Endothelial cell (in vitro differentiated cells): ENCODE data around the gene NHP2. TPM values are rescaled to one million over a fixed set of nuclear protein-coding genes. Genes with fewer than 3 reads are reported as not detected.
"Not testable (repeated sequence)": the region's sequence is repeated elsewhere in the genome, so short reads cannot be mapped to it uniquely, and the experiment has no call there.

ENCODE experiments used
- DNase-seq: peaks from one replicate; pipeline ENCODE4 v3.0.0; 2021; ENCODE audit warnings: low spot score
- H3K27ac Mint-ChIP-seq: one replicate; pipeline ENCODE4 v1.8.0; 2021; ENCODE audit warnings: mixed read lengths, inconsistent platforms; ENCODE audit not compliant: unreplicated experiment
- H3K27me3 Mint-ChIP-seq: one replicate; pipeline ENCODE4 v1.8.0; 2021; ENCODE audit warnings: mild to moderate bottlenecking, moderate library complexity, mixed read lengths, inconsistent platforms; ENCODE audit not compliant: unreplicated experiment
- H3K36me3 Mint-ChIP-seq: one replicate; pipeline ENCODE4 v1.8.0; 2021; ENCODE audit warnings: mild to moderate bottlenecking, low read depth, mixed read lengths, inconsistent platforms; ENCODE audit not compliant: unreplicated experiment
- H3K4me1 Mint-ChIP-seq: one replicate; pipeline ENCODE4 v1.8.0; 2021; ENCODE audit warnings: mild to moderate bottlenecking, mixed read lengths, inconsistent platforms; ENCODE audit not compliant: unreplicated experiment
- H3K4me3 Mint-ChIP-seq: one replicate; pipeline ENCODE4 v1.8.0; 2021; ENCODE audit warnings: mild to moderate bottlenecking, mixed read lengths, inconsistent platforms; ENCODE audit not compliant: unreplicated experiment
- H3K9me3 Mint-ChIP-seq: one replicate; pipeline ENCODE4 v1.8.0; 2021; ENCODE audit warnings: mixed read lengths, inconsistent platforms; ENCODE audit not compliant: unreplicated experiment
- total RNA-seq: library from RNA; stranded (reverse); fragmentation: NEBNext Ultra II Directional; extraction: Animal tissue kit (Norgen Biotek cat#: 25700); gene quantifications from one replicate; pipeline ENCODE4 v1.2.1, GENCODE V29; 2021; ENCODE audit not compliant: unreplicated experiment
- TF ChIP-seq, protein P1 (sequence below): fragments of 200-600 bp; sonication (generic); IDR thresholded peaks from one replicate; pipeline ENCODE4 v1.5.0; 2021; ENCODE audit warnings: antibody characterized with exemption; ENCODE audit not compliant: unreplicated experiment

Gene NHP2
- total RNA-seq, 1 donor from 2014 or later: 84.7 TPM

DNA sequence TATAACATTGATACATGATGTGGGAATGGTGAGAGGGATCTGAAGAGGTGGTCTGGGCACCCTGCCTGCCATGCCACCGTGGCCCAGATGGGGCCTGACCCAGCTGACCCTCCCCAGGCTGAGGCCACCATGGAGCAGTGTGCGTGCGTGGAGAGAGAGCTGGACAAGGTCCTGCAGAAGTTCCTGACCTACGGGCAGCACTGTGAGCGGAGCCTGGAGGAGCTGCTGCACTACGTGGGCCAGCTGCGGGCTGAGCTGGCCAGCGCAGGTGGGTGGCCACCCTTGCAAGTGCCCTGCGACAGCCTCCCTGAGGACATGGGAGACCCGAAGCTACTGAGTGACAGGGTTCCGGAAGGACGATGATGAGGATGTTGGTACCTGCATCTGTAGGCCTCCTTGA, 15.7 kb downstream of the NHP2 start:
- Mint-ChIP-seq H3K27ac (no peak overlapping the region), H3K27me3 (peaks cover 28% of the 10 kb centered on the region), H3K4me1 (peaks cover 7% of the 10 kb centered on the region), H3K9me3 (no peaks in the 10 kb centered on the region), H3K36me3 (peaks cover 40% of the 10 kb centered on the region), H3K4me3 (no peak overlapping the region)
- TF ChIP-seq, protein P1, sequence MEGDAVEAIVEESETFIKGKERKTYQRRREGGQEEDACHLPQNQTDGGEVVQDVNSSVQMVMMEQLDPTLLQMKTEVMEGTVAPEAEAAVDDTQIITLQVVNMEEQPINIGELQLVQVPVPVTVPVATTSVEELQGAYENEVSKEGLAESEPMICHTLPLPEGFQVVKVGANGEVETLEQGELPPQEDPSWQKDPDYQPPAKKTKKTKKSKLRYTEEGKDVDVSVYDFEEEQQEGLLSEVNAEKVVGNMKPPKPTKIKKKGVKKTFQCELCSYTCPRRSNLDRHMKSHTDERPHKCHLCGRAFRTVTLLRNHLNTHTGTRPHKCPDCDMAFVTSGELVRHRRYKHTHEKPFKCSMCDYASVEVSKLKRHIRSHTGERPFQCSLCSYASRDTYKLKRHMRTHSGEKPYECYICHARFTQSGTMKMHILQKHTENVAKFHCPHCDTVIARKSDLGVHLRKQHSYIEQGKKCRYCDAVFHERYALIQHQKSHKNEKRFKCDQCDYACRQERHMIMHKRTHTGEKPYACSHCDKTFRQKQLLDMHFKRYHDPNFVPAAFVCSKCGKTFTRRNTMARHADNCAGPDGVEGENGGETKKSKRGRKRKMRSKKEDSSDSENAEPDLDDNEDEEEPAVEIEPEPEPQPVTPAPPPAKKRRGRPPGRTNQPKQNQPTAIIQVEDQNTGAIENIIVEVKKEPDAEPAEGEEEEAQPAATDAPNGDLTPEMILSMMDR: no peak
- no peak for DNase-seq

DNA sequence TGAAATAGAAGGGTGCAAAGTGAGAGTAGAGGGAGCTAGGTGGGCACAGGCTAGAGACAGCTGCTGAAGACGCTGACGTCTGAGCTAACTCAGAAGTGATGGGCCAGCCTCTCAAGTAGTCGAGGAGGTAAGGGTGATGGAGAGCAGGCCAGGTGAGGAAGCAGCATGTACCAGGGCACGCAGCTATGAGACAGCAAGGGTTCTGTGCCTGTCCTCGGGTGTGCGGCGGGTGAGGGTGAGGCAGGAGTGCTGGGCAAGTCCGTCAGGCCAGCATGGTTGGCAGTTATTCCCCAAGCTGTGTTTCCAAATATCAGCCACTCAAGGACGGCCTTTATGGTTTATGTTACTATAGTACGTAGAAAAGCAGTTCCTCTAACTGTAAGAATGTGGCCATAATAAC, 16.7 kb downstream of the NHP2 start:
- peaks cover 26% of the 10 kb centered on the region for H3K27me3 Mint-ChIP-seq
- H3K4me3 Mint-ChIP-seq: peak overlapping the region; percentile 48

DNA sequence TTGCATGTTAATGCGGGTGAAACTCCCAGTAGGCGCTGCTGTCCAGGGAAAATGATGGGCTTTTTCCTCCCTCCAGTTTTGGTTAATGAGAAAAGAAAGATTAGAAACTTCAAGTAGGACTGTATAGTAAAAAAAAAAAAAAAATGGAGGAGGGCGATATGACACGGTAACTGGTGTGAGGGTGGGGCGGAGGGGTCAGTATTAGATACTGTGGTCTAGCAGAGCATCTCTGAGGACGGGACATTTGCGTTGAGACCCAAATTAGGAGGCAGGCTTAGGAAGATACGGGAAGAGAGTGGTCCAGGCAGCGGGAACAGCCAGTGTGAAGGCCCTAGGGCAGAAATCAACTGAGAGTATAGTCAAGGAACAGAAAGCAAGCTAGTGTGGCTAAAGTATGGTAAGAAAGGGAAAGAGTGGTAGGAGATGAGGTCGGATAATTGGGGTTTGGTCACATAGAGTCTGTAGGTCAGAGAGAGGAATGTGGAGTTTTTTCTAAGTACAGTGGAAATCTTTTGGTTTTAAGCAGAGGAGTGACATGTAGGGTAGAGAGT, 22.2 kb downstream of the NHP2 start:
- Mint-ChIP-seq H3K4me3 (peak overlapping the region; percentile 93), H3K9me3 (no peaks in the 10 kb centered on the region), H3K27me3 (peaks cover 33% of the 10 kb centered on the region), H3K36me3 (peaks cover 25% of the 10 kb centered on the region), H3K4me1 (peaks cover 34% of the 10 kb centered on the region), H3K27ac (peak overlapping the region; percentile 95)
- TF ChIP-seq, protein P1: no peak
- no peak for DNase-seq

More for the DNA sequence above, 16.7 kb downstream of the NHP2 start:
- TF ChIP-seq, protein P1: no peak
- H3K36me3 Mint-ChIP-seq: peaks cover 36% of the 10 kb centered on the region
- peak overlapping the region; percentile 38 for H3K27ac Mint-ChIP-seq
- no peaks in the 10 kb centered on the region for H3K9me3 Mint-ChIP-seq
- peaks cover 7% of the 10 kb centered on the region for H3K4me1 Mint-ChIP-seq
- no peak for DNase-seq

DNA sequence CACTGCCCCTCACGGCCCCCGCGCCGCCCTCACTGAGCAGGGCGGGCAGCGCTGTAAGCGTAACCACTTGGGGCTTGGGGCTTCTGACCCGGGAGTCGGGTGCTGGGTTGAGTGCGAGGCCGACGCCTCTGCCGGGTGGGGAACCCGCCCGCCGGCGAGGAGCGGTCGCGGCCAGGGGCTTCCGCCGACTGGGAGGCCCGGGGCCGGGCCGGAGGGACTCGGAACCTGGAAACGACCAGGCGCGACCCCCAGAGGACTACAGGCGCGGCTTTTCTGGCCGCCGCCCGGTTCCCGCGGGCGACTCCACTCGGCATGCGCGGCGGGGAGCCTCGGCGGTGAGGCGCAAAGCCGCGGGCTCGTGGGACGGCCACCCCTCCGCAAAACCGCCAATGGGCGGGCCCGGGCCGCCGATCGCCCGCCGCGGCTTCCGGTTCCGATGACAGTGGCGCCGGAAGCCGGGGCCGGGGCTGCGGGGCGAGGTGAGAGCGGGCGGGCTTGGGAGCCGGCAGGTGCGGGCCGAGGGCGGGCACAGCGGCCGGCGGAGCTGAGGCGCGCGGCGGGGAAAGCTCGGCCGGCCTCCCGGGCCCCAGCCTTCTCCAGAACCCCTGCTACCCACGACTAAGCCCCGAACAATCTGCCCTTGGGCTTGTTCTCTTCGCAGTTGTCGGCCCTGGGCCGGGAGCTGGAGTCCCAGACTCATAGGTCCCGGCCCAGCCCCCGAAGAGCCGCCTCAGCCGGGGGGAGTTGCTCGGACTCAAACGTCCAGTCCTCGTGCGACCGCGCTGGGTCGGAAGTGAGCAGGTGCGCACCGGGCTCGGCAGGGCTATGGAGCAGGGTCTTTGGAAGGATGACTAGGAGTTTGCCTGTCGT, 22.9 kb downstream of the NHP2 start, which contains the start of gene RMND5B:
TSS of gene RMND5B (plus strand) at position 439 of the 870 bp plus-strand sequence. CDS start 7,106 bp downstream, outside the sequence.
- Mint-ChIP-seq H3K4me1 (peaks cover 38% of the 10 kb centered on the region), H3K36me3 (peaks cover 22% of the 10 kb centered on the region), H3K27me3 (peaks cover 33% of the 10 kb centered on the region), H3K9me3 (no peaks in the 10 kb centered on the region), H3K4me3 (peak within 1 kb of the TSS; percentile 93), H3K27ac (peak within 1 kb of the TSS; percentile 95)
- TF ChIP-seq, protein P1: no peak
- peak; percentile 83 for DNase-seq

DNA sequence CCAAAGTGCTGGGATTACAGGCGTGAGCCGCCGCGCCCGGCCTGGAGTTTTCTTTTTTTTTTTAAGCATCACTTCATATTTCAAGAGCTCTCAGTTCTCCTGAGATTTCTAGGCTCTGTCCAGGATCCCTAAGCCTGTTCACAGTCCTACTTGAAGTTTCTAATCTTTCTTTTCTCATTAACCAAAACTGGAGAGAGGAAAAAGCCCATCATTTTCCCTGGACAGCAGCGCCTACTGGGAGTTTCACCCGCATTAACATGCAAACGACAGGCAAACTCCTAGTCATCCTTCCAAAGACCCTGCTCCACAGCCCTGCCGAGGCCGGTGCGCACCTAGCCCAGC, 23.5 kb downstream of the NHP2 start:
- not testable (repeated sequence) for DNase-seq, H3K9me3 Mint-ChIP-seq
- Mint-ChIP-seq H3K27me3 (peaks cover 37% of the 10 kb centered on the region), H3K4me1 (peaks cover 44% of the 10 kb centered on the region), H3K27ac (peak overlapping the region; percentile 64), H3K36me3 (peaks cover 19% of the 10 kb centered on the region), H3K4me3 (peak overlapping the region; percentile 82)
